GM12878 (cell line): ENCODE results near the gene INKA1. TPM values are rescaled to one million over a fixed set of nuclear protein-coding genes. Genes with fewer than 3 reads are reported as not detected.

Experiments
- ATAC-seq: fragments of 200-7000 bp; cut with Tn5 transposase; 3 replicates; pipeline ENCODE4 v1.9.1; 2020; ENCODE audit warnings: mild to moderate bottlenecking, moderate library complexity
- BruUV-seq: library from RNA; stranded (reverse); fragments of 400-500 nt; replicated peaks from 2 replicates; lab custom pipeline; 2021; lab: Mats Ljungman, UMichigan
- CTCF ChIA-PET: fragments of 300-600 bp; sonication (Branson Sonifier 250); formaldehyde crosslinking; extraction: SDS; loops from one replicate; lab custom pipeline; 2021; ENCODE audit warnings: inconsistent platforms; lab: Yijun Ruan, JAX
- POLR2A ChIA-PET: fragments of 350-600 bp; formaldehyde crosslinking; extraction: SDS; loops from one replicate; lab custom pipeline; 2021; ENCODE audit warnings: inconsistent platforms; lab: Charles Lee
- RAD21 ChIA-PET: fragments of 300-600 bp; sonication (Branson Sonifier 250); formaldehyde crosslinking; loops from one replicate; lab custom pipeline; 2023; ENCODE audit warnings: antibody characterized with exemption; ENCODE audit not compliant: unreplicated experiment; lab: Charles Lee
- SMC1A ChIA-PET: fragments of 300-600 bp; sonication (Branson Sonifier 250); formaldehyde crosslinking; loops from one replicate; lab custom pipeline; 2023; ENCODE audit not compliant: unreplicated experiment, uncharacterized antibody; lab: Charles Lee
- DNase-seq: peaks from one replicate; pipeline ENCODE4 v3.0.0-alpha.2; 2011; ENCODE audit warnings: low read depth, low spot score
- FAIRE-seq: peaks from 3 replicates; lab custom pipeline; 2011; peaks lifted over from hg19 to GRCh38; lab: Jason Lieb, UNC
- H2AFZ ChIP-seq: 2 replicates; pipeline ENCODE4 v1.6.0; 2011; ENCODE audit warnings: low read depth, low read length, control low read depth; ENCODE audit not compliant: control insufficient read depth
- H3K27ac ChIP-seq: 2 replicates; pipeline ENCODE4 v1.5.1; 2011; ENCODE audit warnings: control low read depth; ENCODE audit not compliant: control insufficient read depth, insufficient read depth
- H3K27me3 ChIP-seq, 2 experiments: replicated peaks in 1 of 2; 2 replicates each; pipeline versions ENCODE4 v1.6.0 to v1.6.1; 2011; ENCODE audit warnings: low read length in 1 of 2; ENCODE audit not compliant: control insufficient read depth in 2 of 2, insufficient read depth in 2 of 2
- H3K36me3 ChIP-seq, 2 experiments: 2 replicates each; pipeline ENCODE4 v1.5.1; 2011; ENCODE audit warnings: low read length in 1 of 2; ENCODE audit not compliant: control insufficient read depth in 2 of 2, insufficient read depth in 2 of 2
- H3K4me1 ChIP-seq: 2 replicates; pipeline ENCODE4 v1.6.1; 2011; ENCODE audit warnings: mild to moderate bottlenecking, low read length, moderate library complexity, mixed read lengths; ENCODE audit not compliant: control insufficient read depth, insufficient read depth
- H3K4me2 ChIP-seq: 2 replicates; pipeline ENCODE4 v1.6.0; 2011; ENCODE audit warnings: control low read depth; ENCODE audit not compliant: control insufficient read depth, insufficient read depth
- H3K4me3 ChIP-seq: fragments of 200-600 bp; sonication (generic); 2 replicates; pipeline ENCODE4 v1.5.1; 2016
- H3K79me2 ChIP-seq: 2 replicates; pipeline ENCODE4 v1.6.0; 2011; ENCODE audit warnings: low read length; ENCODE audit not compliant: control insufficient read depth, insufficient read depth
- H3K9ac ChIP-seq: 2 replicates; pipeline ENCODE4 v1.8.0; 2011; ENCODE audit warnings: low read length, control low read depth, mixed read lengths; ENCODE audit not compliant: control insufficient read depth, insufficient read depth
- H3K9me3 ChIP-seq: replicated peaks from 3 replicates; pipeline ENCODE4 v1.5.1; 2011; ENCODE audit warnings: mild to moderate bottlenecking, low read length; ENCODE audit not compliant: control insufficient read depth, insufficient read depth
- H4K20me1 ChIP-seq: 2 replicates; pipeline ENCODE4 v1.6.0; 2011; ENCODE audit not compliant: control insufficient read depth, insufficient read depth
- ASH2L ChIP-seq: fragments of 300-600, 200-600 bp; sonication (generic); IDR thresholded peaks from 2 replicates; pipeline ENCODE4 v1.6.1; 2017; ENCODE audit warnings: low read depth, mild to moderate bottlenecking, borderline replicate concordance
- GATAD2B ChIP-seq: fragments of 450-650 bp; conservative IDR thresholded peaks from 2 replicates; pipeline ENCODE4 v1.6.1; 2017; ENCODE audit warnings: low read depth, mild to moderate bottlenecking, moderate library complexity
- JUNB ChIP-seq: IDR thresholded peaks from 2 replicates; pipeline ENCODE4 v1.6.1; 2016; ENCODE audit warnings: antibody characterized with exemption, mild to moderate bottlenecking
- KAT2A ChIP-seq: conservative IDR thresholded peaks from 2 replicates; pipeline ENCODE4 v1.6.1; 2011; ENCODE audit warnings: low read depth, low read length; ENCODE audit not compliant: control insufficient read depth
- NBN ChIP-seq: fragments of 450-650 bp; IDR thresholded peaks from 2 replicates; pipeline ENCODE4 v1.6.1; 2016
- POLR2A ChIP-seq: IDR thresholded peaks from 2 replicates; pipeline ENCODE4 v1.6.1; 2011; ENCODE audit warnings: low read depth, mild to moderate bottlenecking, low read length
- POU2F2 ChIP-seq: IDR thresholded peaks from 3 replicates; pipeline ENCODE4 v1.6.1; 2011; ENCODE audit warnings: low read depth, mild to moderate bottlenecking, low read length, borderline replicate concordance
- RAD21 ChIP-seq: IDR thresholded peaks from 2 replicates; pipeline ENCODE4 v1.6.1; 2011; ENCODE audit warnings: mild to moderate bottlenecking, low read depth, low read length, moderate library complexity; ENCODE audit not compliant: insufficient read depth
- RUNX3 ChIP-seq: IDR thresholded peaks from 2 replicates; pipeline ENCODE4 v1.6.1; 2012; ENCODE audit warnings: low read length, inconsistent platforms
- SMAD5 ChIP-seq: IDR thresholded peaks from 2 replicates; pipeline ENCODE4 v1.6.1; 2016; ENCODE audit warnings: antibody characterized with exemption, low read depth
- SMC3 ChIP-seq: IDR thresholded peaks from 2 replicates; pipeline ENCODE4 v1.6.1; 2011; ENCODE audit warnings: low read length, improper control_type of control experiment, borderline replicate concordance
- SUPT20H ChIP-seq: IDR thresholded peaks from 2 replicates; pipeline ENCODE4 v1.6.1; 2011; ENCODE audit warnings: low read depth, mild to moderate bottlenecking, low read length, moderate library complexity, borderline replicate concordance; ENCODE audit not compliant: control insufficient read depth
- TCF7 ChIP-seq: IDR thresholded peaks from 2 replicates; pipeline ENCODE4 v1.6.1; 2014; ENCODE audit warnings: antibody characterized with exemption, borderline replicate concordance
- USF1 ChIP-seq: IDR thresholded peaks from 2 replicates; pipeline ENCODE4 v1.6.1; 2011; ENCODE audit warnings: borderline replicate concordance, low read depth, mild to moderate bottlenecking, moderate library complexity, mixed read lengths, low read length; ENCODE audit not compliant: insufficient read depth; ENCODE audit errors: extremely low read length
- YY1 ChIP-seq: IDR thresholded peaks from 2 replicates; pipeline ENCODE4 v1.6.1; 2011; ENCODE audit warnings: low read depth, mild to moderate bottlenecking, low read length
- WGBS: methylation state at CpG from one replicate; pipeline ENCODE4 v1.1.6; 2016; ENCODE audit warnings: low lambda C conversion rate; ENCODE audit not compliant: insufficient replicate concordance, insufficient coverage; ENCODE audit errors: missing lambda C conversion rate; 5-methylcytosine and 5-hydroxymethylcytosine counted together
- in situ Hi-C: fragments of 300-500 bp; cut with MboI; formaldehyde crosslinking; loops from 9 replicates; pipeline ENCODE4 v1.14.3; 2018; ENCODE audit warnings: mixed read lengths
- intact Hi-C: fragments of 100-400 bp; cut with micrococcal nuclease; formaldehyde crosslinking; loops from one replicate; pipeline ENCODE4 v1.14.2; 2022; ENCODE audit not compliant: unreplicated experiment
- polyA plus RNA-seq, 11 experiments: library from polyadenylated mRNA; depleted of rRNA in 4 of 11; unstranded in 6 of 11; stranded (reverse) in 5 of 11; fragments of >200 nt; fragmentation: Nextera tagmentation in 4 of 11; fragmentation: Illumina TruSeq in 1 of 11; extraction: Ambion mirVana in 4 of 11; extraction: Trizol in 1 of 11; gene quantifications; 1 replicate in 1 of 11; 2 replicates in 10 of 11; pipeline versions ENCODE4 v1.2.1 to v1.2.3, GENCODE V29; 2011 to 2016; ENCODE audit warnings: inconsistent platforms in 2 of 11, missing spikeins in 2 of 11, low read depth in 1 of 11
- total RNA-seq, 4 experiments: library from RNA; depleted of rRNA in 3 of 4; stranded (reverse); fragments of >200 nt in 3 of 4; fragmentation: Illumina TruSeq in 1 of 4; extraction: Trizol in 1 of 4; gene quantifications; 2 replicates each; pipeline versions ENCODE4 v1.2.1 to v1.2.3, GENCODE V29; 2013 to 2021
- TF ChIP-seq, protein P1 (sequence below), 3 experiments: IDR thresholded peaks in 2 of 3; conservative IDR thresholded peaks in 1 of 3; 2 replicates each; pipeline ENCODE4 v1.5.1; 2011; ENCODE audit warnings: low read depth in 3 of 3, low read length in 3 of 3, mild to moderate bottlenecking in 3 of 3, control low read depth in 2 of 3, moderate library complexity in 2 of 3, inconsistent platforms in 1 of 3, mixed read lengths in 1 of 3; ENCODE audit not compliant: control insufficient read depth in 2 of 3, insufficient read depth in 1 of 3; ENCODE audit errors: extremely low read depth in 1 of 3

Gene INKA1
- total and polyA plus RNA-seq, 10 of the 15 experiments (the other 5 are each of a cell fraction or from before 2014, with no cell fraction given): 0.32 to 10.5 (median 4.9) TPM

GRCh38 chr3:49839193-49839809, 36.2 kb downstream of the INKA1 start:
- peak; percentile 99 for ATAC-seq
- no TSS peak for BruUV-seq
- no peak overlapping the region; the same call in 1 of the 2 replicates for H2AFZ ChIP-seq

More at GRCh38 chr3:49839193-49839809, 36.2 kb downstream of the INKA1 start:
- CTCF ChIA-PET: interaction anchor here (0.6 to 14.1 kb wide), 39 partner anchors 9 to 498 kb away, joined by 3 to 327 read pairs (median 5); partner anchors contain the start of genes AMIGO3, CDHR4, GMPPB and INKA1
- Histone ChIP-seq H3K27ac (no peak overlapping the region), H3K27me3 (no peaks in the 10 kb centered on the region), H3K4me2 (no peak overlapping the region), H4K20me1 (no peaks in the 10 kb centered on the region), H3K9me3 (no peaks in the 10 kb centered on the region)
- POLR2A ChIA-PET: interaction anchor here (0.6 to 2.4 kb wide), 9 partner anchors 13 to 93 kb away, joined by 3 to 21 read pairs (median 4); partner anchors contain the start of gene INKA1
- intact Hi-C loops: loop anchor here (1.0 to 5.0 kb wide), 3 partner anchors 37 to 136 kb away; partner anchors contain the start of gene GMPPB
- SMC1A ChIA-PET: interaction anchor here (0.8 to 7.5 kb wide), 15 partner anchors 12 to 300 kb away, joined by 3 to 146 read pairs (median 4); partner anchors contain the start of genes CDHR4, INKA1, TRAIP and UBA7
- DNase-seq (peak; percentile 23), FAIRE-seq (peak; percentile 89)
- in situ Hi-C loops: no loop called here
- TF ChIP-seq POU2F2: 0 out of 3 replicates have a peak, but pooled peaks have one; percentile 23
- 0 out of 2 replicates have a peak, but pooled peaks have one; percentile 32 for TF ChIP-seq NBN
- TF ChIP-seq SMAD5: no peak
- TF ChIP-seq GATAD2B: no peak
- TF ChIP-seq KAT2A: no peak
- TF ChIP-seq, protein P1, sequence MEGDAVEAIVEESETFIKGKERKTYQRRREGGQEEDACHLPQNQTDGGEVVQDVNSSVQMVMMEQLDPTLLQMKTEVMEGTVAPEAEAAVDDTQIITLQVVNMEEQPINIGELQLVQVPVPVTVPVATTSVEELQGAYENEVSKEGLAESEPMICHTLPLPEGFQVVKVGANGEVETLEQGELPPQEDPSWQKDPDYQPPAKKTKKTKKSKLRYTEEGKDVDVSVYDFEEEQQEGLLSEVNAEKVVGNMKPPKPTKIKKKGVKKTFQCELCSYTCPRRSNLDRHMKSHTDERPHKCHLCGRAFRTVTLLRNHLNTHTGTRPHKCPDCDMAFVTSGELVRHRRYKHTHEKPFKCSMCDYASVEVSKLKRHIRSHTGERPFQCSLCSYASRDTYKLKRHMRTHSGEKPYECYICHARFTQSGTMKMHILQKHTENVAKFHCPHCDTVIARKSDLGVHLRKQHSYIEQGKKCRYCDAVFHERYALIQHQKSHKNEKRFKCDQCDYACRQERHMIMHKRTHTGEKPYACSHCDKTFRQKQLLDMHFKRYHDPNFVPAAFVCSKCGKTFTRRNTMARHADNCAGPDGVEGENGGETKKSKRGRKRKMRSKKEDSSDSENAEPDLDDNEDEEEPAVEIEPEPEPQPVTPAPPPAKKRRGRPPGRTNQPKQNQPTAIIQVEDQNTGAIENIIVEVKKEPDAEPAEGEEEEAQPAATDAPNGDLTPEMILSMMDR (IDR thresholded peaks at IDR 0.05 in 2 of 3, conservative IDR thresholded peaks at IDR 0.05 in 1 of 3; ENCODE audit: control insufficient read depth in 2 of 3, extremely low read depth in 1 of 3, insufficient read depth in 1 of 3, low read depth in 3 of 3, low read length in 3 of 3): peak; percentile 84 to 96 (median 89)
- no peak for TF ChIP-seq RUNX3
- TF ChIP-seq ASH2L: no peak
- TF ChIP-seq JUNB: no peak
- no peak for TF ChIP-seq TCF7
- TF ChIP-seq USF1: no peak
- TF ChIP-seq SUPT20H: no peak
- no peak for TF ChIP-seq POLR2A
- TF ChIP-seq YY1: peak; percentile 92
- peak; percentile 96 for TF ChIP-seq RAD21
- peak; percentile 99 for TF ChIP-seq SMC3
- TF ChIP-seq, all 136 proteins: peak for 6
- Histone ChIP-seq H3K36me3 (peaks cover 14 to 18% of the 10 kb centered on the region in 2 experiments), H3K79me2 (no peaks in the 10 kb centered on the region), H3K9ac (no peak overlapping the region), H3K4me1 (no peaks in the 10 kb centered on the region), H3K4me3 (no peak overlapping the region)
- 49% methylated on average over 6 of the region's 6 CpGs for WGBS
- RAD21 ChIA-PET: interaction anchor here (0.6 to 7.0 kb wide), 19 partner anchors 13 to 404 kb away, joined by 3 to 182 read pairs (median 4); partner anchors contain the start of genes CDHR4, INKA1, IP6K1 and MON1A
